ENCODE results near the gene ZSCAN20.

- no peak for TF ChIP-seq POLR2A (IDR thresholded peaks at IDR 0.05; ENCODE audit: low read depth, low read length)
- TF ChIP-seq POLR2AphosphoS5 (IDR thresholded peaks at IDR 0.05; ENCODE audit: low read depth, low read length): no peak
Measured at GRCh38 chr1:33468011-33468410, 4.4 kb upstream of the ZSCAN20 start.
